Cardiac muscle cell (in vitro differentiated cells and primary cell): ENCODE results near the gene SPAG6. TPM values are rescaled to one million over a fixed set of nuclear protein-coding genes. Genes with fewer than 3 reads are reported as not detected.

Source experiments
- DNase-seq, 2 donors: peaks; one replicate each; pipeline versions ENCODE4 v3.0.0 to v3.0.0-alpha.2; 2010 to 2017; ENCODE audit warnings: low read depth in 1 of 2, low spot score in 1 of 2
- H3K27ac ChIP-seq: fragments of 200-600 bp; sonication (generic); 2 replicates; pipeline ENCODE4 v1.5.1; 2016
- H3K27me3 ChIP-seq: fragments of 200-600 bp; sonication (generic); 2 replicates; pipeline ENCODE4 v1.6.0; 2016; ENCODE audit warnings: control low read depth
- H3K36me3 ChIP-seq: fragments of 200-600 bp; sonication (generic); 2 replicates; pipeline ENCODE4 v1.5.1; 2016; ENCODE audit warnings: control low read depth
- H3K4me1 ChIP-seq: fragments of 200-600 bp; sonication (generic); 2 replicates; pipeline ENCODE4 v1.8.1; 2017; ENCODE audit warnings: low read depth, mild to moderate bottlenecking, mixed run types
- H3K4me3 ChIP-seq: fragments of 200-600 bp; sonication (generic); 2 replicates; pipeline ENCODE4 v1.5.1; 2016; ENCODE audit warnings: mild to moderate bottlenecking
- H3K9me3 ChIP-seq: fragments of 200-600 bp; sonication (generic); 2 replicates; pipeline ENCODE4 v1.5.1; 2017; ENCODE audit warnings: low read depth, mild to moderate bottlenecking, control low read depth
- polyA plus RNA-seq: library from polyadenylated mRNA; unstranded; fragments of >200 nt; fragmentation: Nextera tagmentation; extraction: Ambion mirVana; gene quantifications from 2 replicates; pipeline ENCODE4 v1.2.1, GENCODE V29; 2016
- total RNA-seq: library from RNA; depleted of rRNA; stranded (reverse); fragments of >200 nt; gene quantifications from 2 replicates; pipeline ENCODE4 v1.2.3, GENCODE V29; 2016
- TF ChIP-seq, protein P1 (sequence below): IDR thresholded peaks from 2 replicates; pipeline ENCODE4 v1.5.1; 2012; ENCODE audit warnings: low read depth, mild to moderate bottlenecking, low read length

Gene SPAG6
- total and polyA plus RNA-seq, 2 experiments from 2014 or later, result not detected

DNA sequence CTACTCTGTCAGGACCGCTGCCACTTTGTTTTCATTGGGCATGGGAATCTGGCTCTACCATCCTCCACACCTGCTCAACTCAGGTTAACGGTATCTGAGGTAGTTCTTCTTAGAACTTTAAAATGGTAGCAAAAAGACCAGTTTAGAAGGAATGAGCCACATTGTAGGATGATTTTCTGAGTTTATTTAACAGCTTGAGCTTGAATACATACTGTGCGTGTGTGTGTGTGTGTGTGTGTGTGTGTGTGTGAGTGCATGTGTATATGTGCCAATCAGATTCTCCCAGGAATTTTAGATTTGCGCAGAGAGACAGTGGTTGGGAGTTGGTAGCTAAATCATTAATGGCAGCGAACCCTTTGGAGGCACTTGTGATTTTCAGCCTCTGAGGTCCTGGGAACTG lies 81.4 kb downstream of the SPAG6 start:
- no peaks in the 10 kb centered on the region for H3K36me3 ChIP-seq
- TF ChIP-seq, protein P1, sequence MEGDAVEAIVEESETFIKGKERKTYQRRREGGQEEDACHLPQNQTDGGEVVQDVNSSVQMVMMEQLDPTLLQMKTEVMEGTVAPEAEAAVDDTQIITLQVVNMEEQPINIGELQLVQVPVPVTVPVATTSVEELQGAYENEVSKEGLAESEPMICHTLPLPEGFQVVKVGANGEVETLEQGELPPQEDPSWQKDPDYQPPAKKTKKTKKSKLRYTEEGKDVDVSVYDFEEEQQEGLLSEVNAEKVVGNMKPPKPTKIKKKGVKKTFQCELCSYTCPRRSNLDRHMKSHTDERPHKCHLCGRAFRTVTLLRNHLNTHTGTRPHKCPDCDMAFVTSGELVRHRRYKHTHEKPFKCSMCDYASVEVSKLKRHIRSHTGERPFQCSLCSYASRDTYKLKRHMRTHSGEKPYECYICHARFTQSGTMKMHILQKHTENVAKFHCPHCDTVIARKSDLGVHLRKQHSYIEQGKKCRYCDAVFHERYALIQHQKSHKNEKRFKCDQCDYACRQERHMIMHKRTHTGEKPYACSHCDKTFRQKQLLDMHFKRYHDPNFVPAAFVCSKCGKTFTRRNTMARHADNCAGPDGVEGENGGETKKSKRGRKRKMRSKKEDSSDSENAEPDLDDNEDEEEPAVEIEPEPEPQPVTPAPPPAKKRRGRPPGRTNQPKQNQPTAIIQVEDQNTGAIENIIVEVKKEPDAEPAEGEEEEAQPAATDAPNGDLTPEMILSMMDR, result no peak
- H3K27ac ChIP-seq, result no peak overlapping the region
- peaks cover 22% of the 10 kb centered on the region for H3K4me1 ChIP-seq
- no peaks in the 10 kb centered on the region for H3K9me3 ChIP-seq
- peaks cover 3% of the 10 kb centered on the region for H3K27me3 ChIP-seq
- H3K4me3 ChIP-seq, result no peak overlapping the region
- DNase-seq, result no peak

GRCh38 chr10:22427101-22427500 lies 81.8 kb downstream of the SPAG6 start:
- Histone ChIP-seq H3K4me1 (peaks cover 22% of the 10 kb centered on the region), H3K4me3 (no peak overlapping the region), H3K27ac (no peak overlapping the region), H3K9me3 (no peaks in the 10 kb centered on the region), H3K36me3 (no peaks in the 10 kb centered on the region), H3K27me3 (peaks cover 3% of the 10 kb centered on the region)
- DNase-seq, result peak; percentile 26
- TF ChIP-seq, protein P1, result no peak

- TF ChIP-seq, protein P1, result no peak
- Histone ChIP-seq H3K36me3 (no peaks in the 10 kb centered on the region), H3K4me1 (peaks cover 22% of the 10 kb centered on the region), H3K27me3 (peaks cover 3% of the 10 kb centered on the region), H3K9me3 (no peaks in the 10 kb centered on the region), H3K27ac (no peak overlapping the region), H3K4me3 (no peak overlapping the region)
- peak in 1 of 2 donors; percentile 76 for DNase-seq
Measured at GRCh38 chr10:22427890-22428571, 82.7 kb downstream of the SPAG6 start.

DNA sequence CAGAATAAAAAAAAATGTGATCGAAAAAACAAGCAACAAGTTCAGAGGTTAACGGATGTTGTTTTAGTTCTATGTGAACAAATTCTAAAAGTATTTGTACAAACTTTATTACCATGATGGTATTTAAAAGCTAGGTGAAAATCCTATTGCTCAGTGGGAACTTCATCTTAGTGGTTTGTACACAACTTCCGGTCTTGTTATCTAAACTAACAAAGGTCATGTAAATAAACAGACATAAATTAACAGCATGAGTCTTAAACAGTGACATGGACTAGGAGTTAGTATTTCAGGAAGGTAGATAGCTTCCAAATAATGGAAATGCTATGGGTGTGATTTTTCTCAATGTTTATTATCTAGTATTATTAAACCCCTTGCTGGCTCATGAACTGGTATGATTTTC lies 83.8 kb downstream of the SPAG6 start:
- Histone ChIP-seq H3K9me3 (no peaks in the 10 kb centered on the region), H3K27me3 (peaks cover 3% of the 10 kb centered on the region), H3K27ac (no peak overlapping the region), H3K36me3 (no peaks in the 10 kb centered on the region), H3K4me3 (no peak overlapping the region), H3K4me1 (peaks cover 22% of the 10 kb centered on the region)
- DNase-seq, result no peak
- TF ChIP-seq, protein P1, result no peak

GRCh38 chr10:22429981-22430421 lies 84.7 kb downstream of the SPAG6 start:
- H3K9me3 ChIP-seq, result no peaks in the 10 kb centered on the region
- peaks cover 3% of the 10 kb centered on the region for H3K27me3 ChIP-seq
- no peak overlapping the region for H3K27ac ChIP-seq
- H3K4me1 ChIP-seq, result peaks cover 22% of the 10 kb centered on the region
- no peak overlapping the region for H3K4me3 ChIP-seq
- TF ChIP-seq, protein P1, result no peak
- no peak for DNase-seq
- no peaks in the 10 kb centered on the region for H3K36me3 ChIP-seq
